Activated T-helper 1 cell treated with anti-CD3 and anti-CD28 coated beads, Interleukin-2, amount 50 U/mL, for 16 hours (primary cell): Measurements from ENCODE around the gene AAMDC.
"Not testable (repeated sequence)": the region's sequence is repeated elsewhere in the genome, so short reads cannot be mapped to it uniquely, and the experiment has no call there.

Experiments used
- DNase-seq, 2 donors: peaks; one replicate each; pipeline ENCODE4 v3.0.0-alpha.2; 2020; ENCODE audit warnings: low read depth in 1 of 2, low spot score in 1 of 2

The AAMDC gene

DNA sequence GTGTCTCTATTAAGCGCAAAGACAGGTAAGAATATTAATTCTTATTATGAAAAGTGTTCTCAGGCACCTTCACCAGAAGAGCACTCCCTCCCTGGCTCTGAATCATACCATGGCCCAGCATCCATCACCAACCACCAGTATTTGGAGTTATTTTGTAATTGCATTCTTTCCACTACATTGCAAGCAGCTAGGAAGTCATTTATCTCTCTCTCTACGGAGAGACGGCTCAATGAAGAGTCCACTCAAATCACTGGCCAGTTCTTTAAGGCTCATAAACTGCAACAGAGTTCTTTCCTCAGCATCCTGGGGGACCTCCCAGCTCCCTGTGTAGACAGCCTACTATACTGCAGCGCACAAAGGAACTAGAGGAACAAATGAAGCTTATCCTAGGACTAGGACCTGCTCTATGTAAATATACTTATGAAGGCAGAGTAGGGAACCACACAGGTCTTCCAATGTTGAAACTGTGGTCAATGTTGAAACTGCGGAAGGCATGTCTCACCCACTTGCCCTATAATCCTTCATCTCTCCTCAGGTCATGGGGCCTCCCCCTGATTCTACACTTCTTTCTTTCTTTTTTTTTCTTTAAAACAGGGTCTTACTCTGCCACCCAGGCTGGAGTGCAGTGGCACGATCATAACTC, 63.4 kb downstream of the AAMDC start:
- DNase-seq = no peak

DNA sequence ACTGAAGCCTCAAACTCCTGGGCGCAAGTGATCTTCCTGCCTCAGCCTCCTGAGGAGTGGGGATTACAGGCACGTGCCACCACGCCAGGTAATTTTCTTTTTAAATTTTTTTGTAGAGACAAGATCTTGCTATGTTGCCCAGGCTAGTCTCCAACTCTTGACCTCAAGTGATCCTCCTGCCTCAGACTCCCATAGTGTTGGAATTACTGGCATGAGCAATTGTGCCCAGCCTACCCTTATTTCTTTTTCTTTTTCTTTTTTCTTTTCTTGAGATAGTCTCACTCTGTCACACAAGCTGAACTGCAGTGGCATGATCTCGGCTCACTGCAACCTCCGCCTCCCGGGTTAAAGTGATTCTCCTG, 63.9 kb downstream of the AAMDC start:
- no peak for DNase-seq

DNA sequence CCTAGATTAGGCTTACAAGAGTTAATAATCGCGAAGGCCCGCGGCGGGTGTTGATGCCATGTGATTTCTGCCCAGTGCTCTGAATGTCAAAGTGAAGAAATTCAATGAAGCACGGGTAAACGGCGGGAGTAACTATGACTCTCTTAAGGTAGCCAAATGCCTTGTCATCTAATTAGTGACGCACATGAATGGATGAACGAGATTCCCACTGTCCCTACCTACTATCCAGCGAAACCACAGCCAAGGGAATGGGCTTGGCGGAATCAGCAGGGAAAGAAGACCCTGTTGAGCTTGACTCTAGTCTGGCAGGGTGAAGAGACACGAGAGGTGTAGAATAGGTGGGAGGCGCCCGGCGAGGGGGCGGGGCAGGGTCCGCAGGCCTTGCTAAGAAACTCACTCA, 65.5 kb downstream of the AAMDC start:
- DNase-seq = no peak

DNA sequence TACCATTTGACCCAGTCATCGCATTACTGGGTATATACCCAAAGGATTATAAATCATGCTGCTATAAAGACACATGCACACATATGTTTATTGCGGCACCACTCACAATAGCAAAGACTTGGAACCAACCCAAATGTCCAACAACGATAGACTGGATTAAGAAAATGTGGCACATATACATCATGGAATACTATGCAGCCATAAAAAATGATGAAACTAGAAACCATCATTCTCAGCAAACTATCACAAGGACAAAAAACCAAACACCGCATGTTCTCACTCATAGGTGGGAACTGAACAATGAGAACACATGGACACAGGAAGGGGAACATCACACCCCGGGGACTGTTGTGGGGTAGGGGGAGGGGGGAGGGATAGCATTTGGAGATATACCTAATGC, 68.1 kb downstream of the AAMDC start:
- not testable (repeated sequence) for DNase-seq

DNA sequence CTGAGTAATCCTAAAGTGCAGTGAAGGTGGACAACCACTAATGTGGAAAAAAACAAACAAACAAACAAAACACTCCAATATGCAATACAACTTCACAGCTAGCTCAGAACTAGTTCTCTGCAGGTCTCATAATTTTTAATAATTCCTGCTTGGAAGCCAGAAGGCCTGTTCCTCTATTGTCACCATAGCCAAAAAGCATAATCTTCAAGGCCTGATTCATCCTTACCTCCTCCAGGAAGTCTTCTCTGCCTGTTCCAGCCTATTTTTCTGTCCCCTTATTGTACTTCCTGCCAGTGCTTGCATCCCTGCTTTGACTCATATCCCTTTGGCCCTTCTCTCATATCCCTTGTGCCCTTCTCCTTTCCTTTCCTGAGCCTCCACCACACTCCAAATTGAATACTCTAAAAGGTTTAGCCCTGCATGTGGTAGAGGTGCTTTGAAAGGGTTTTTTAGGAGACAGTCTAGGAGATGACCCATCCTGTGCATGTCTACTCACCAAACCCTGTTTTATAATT, 69.2 kb downstream of the AAMDC start:
- DNase-seq = not testable (repeated sequence)

DNA sequence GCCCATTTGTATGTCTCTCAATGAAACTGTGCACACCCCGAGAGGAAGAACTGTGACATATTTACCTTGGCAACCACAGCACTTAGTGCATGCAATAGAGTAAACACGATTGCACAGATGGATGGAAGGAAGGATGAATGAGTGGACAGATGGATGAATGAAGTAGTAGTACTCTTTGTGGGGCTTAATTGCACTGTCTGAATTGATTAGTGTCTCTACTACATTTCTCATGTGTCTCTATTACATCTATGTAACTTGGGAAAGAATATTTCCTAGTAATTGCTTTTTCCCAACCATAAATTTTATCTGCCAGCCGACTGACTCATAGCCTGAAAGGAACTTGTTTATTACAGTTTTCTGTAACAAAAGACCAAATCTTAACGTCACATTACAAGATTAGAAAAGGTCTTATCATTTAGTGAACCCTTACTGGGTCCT, 69.7 kb downstream of the AAMDC start:
- not testable (repeated sequence) for DNase-seq

DNA sequence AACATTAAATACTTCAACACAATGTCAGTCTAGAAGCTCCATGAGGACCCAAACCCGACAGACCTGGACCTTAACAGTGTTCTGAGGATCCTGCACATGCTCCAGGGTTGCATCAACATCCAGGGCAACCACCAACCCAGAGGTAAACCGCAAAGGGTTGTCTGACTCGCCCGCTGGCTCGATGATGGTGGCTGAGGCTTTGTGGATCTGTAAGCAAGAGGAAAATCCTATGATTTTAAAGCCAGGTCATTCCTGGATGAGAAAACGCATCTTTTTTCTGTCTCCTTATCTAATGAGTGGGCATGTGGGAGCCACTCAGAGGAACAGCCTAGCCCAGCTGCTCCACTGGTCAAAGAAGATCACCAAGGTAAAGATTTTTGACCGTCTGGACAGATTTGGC, 70.3 kb downstream of the AAMDC start:
- DNase-seq = not testable (repeated sequence)

DNA sequence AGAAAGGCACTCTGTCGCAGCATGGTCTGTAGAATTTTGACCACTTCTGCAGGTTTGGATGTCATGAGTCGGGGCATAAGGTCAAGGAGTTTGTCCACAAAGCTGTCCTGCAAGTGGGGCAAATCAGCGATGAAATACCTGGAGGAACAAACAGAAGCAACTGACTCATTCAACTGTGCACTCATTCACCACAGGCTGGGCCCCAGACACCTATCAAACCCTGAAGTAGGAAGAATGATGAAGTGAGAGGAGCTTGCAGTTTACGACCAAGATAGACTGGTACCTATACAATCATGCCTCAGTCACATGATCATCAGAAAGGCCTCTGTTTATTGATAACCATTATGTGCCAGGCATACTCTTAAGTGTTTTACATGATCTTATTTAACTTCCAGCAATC, 70.8 kb downstream of the AAMDC start:
- DNase-seq = not testable (repeated sequence)

DNA sequence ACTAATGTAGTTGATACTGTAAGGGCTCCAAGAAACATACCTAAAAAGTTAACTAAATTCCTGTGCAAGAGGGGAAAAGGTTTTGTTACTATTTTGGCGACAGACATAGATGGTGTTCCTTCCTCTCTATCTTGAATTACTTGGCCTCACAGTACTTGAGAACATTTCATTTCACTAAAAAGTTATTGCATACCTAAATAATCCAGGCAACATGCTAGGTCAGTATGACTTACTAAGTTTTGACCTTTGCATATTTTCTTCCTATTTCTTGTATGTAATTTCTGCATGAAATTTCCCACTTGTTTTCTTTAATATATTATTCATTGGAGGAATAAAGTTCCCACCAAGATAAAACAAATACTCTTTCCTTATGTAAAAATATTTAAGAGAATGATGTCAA, 74.0 kb downstream of the AAMDC start:
- DNase-seq = not testable (repeated sequence)

DNA sequence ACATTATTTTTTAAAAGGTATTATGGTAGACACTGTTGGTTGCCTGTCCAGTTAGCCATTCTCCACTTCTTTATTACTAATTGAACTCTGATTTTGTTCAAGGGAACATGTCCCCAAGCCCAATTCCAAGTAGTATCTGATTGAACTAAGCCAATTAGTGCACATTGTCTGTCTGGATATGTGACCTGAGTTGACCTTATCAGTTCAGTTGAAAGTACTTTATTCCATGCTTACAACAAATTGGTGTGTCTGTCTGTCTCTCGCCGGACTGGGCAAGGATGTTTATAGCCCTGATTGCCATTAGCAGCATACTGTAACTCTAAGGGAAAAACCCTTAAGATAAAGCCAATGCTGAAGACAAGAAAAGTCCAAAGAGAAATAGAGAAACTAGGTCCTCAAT, 87.9 kb downstream of the AAMDC start:
- DNase-seq = no peak

DNA sequence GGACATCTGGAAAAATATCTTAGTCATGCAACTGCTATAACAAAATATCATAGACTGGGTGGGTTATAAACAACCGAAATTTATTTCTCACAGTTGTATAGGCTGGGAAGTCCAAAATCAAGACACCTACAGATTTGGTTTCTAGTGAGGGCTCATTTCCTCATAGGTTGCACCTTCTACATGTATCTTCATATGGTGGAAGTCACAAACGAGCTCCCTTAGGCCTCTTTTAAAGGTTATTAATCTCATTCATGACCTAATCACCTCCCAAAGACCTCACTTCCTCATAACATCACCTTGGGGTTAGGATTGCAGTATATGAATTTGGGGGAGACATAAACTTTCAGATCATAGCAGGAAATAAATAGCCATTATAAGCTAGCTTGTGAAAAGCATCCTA, 88.3 kb downstream of the AAMDC start:
- DNase-seq = no peak

DNA sequence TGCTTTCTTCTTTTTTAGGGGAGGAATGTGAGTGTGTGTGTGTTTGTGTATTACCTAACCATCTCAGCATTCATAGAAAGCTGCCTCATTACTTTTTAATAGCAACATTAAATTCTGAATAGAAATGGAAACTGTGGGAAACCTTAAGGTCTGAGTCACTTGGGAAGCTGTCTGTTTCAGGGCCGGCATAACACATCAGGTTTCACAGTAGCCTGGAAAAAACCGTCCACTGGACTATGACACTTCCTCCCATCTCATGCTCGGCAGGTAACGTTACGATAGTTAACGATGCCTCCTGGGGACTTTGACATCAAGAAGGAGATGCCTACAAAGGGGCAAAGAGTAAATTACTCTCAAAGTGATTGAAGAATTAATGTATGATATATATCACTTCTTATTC, 89.9 kb downstream of the AAMDC start:
- DNase-seq = not testable (repeated sequence)

DNA sequence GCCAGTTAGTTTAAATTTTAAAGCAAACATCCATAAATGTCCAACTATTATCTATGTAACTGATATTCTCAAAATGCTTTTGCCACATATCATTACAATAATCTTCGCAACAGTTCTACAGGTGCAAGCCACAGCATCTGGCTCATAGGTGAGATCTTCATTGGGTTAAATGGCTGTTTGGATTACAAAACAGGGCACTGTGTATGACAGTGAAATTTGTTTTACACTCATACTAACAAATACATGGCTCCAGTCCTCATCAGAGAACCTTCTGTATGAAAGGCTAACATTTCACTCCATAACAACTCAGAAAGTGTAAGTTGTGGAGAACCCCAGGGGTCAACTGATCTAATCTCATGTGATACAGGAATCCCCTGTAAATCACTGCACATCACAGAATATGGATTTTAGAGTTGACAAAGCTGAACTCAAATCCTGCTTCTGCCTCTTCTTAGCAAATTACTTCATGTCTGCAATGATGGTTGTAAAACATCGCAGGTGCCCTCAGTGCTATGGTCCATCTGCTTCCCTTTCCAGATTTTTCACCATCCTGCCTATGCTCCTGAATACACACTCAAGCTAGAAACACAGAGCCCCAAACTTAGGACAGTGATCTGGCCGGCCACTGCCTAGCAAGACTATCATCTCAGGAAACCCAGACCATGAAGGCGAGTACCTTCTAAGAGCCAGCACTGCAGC, 92.8 kb downstream of the AAMDC start:
- not testable (repeated sequence) for DNase-seq

DNA sequence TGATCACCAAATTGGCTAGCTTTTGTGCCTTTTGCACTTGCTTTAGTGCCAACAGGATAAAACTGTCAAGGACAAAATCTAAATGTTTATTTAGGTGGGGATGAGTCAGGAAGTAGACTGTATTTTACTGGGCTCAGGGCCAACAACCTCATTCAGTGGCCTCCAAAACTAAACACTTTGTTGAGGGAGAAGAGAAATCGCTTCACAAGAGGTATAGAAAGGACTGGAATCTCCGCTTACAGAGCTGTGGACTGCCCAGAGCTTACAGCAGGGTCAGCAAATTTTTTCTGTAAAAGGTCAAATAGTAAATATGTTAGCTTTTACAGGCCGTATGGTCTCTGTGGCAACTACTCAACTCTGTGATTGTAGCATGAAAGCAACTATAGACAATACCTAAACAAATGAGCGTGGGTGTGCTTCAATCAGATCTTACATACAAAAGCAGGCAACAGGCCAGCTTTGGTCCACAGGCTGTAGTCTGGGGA, 93.4 kb downstream of the AAMDC start:
- DNase-seq = not testable (repeated sequence)

DNA sequence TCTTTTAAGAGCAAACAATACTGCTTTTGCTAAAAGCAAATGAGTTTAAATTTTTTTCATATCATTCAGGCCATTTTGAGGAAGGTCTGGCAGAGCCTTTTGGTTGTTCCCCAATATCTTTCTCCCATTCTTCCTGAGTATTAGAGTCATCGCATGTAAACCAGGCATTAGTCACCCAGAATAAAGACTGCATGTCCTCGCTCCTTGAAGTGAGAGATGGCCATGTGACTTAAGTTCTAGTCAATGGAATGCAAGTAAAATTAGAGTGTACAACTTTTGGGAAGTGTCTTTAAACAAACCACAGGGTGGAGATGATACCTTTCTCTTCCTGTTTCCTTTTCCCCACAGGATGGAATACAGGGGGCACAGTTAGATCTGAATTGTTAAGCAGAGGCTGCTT, 96.8 kb downstream of the AAMDC start:
- DNase-seq = not testable (repeated sequence)
